ENCODE measurements around the gene RPS6KA1. TPM values are rescaled to one million over a fixed set of nuclear protein-coding genes. Genes with fewer than 3 reads are reported as not detected.
A peak's percentile ranks its signal among the peaks of the same experiment; 100 is the strongest.

The RPS6KA1 gene
- total and polyA plus RNA-seq, 9 of the 15 experiments (the other 6 are each of a cell fraction or from before 2014, with no cell fraction given) = 2.4 to 61.0 (median 35.5) TPM

GRCh38 chr1:26581287-26581651, 51.7 kb downstream of the RPS6KA1 start:
- ChIA-PET POLR2A (interaction anchor here (0.7 kb wide), 1 partner anchor 378 kb away, joined by 3 read pairs; no protein-coding TSS in a partner anchor), CTCF (ENCODE audit: low intra/inter-chr PET ratio) (no interaction called here)
- FAIRE-seq (no peak), DNase-seq (ENCODE audit: extremely low read depth in 1 of 4, low spot score in 3 of 4) (no peak), ATAC-seq (peak; percentile 8; the same call in 1 of the 3 replicates)
- H3K27me3 ChIP-seq (ENCODE audit: control insufficient read depth in 2 of 2, insufficient read depth in 2 of 2, low read length in 2 of 2) = no peaks in the 10 kb centered on the region
- H3K27ac ChIP-seq (ENCODE audit: extremely low read depth, low read depth, low read length) = no peak overlapping the region
- no peaks in the 10 kb centered on the region for H3K79me2 ChIP-seq (ENCODE audit: control insufficient read depth, insufficient read depth, low read length)
- WGBS (ENCODE audit: insufficient coverage, low coverage, missing lambda C conversion rate) = 41% methylated on average over 7 of the region's 7 CpGs
- H3K36me3 ChIP-seq (ENCODE audit: control insufficient read depth, insufficient read depth, low read length) = no peaks in the 10 kb centered on the region
- no peak overlapping the region for H3K4me3 ChIP-seq
- no peaks in the 10 kb centered on the region for H3K9me3 ChIP-seq (replicated peaks; ENCODE audit: control insufficient read depth, insufficient read depth, low read depth, low read length)
- H3K4me1 ChIP-seq (replicated peaks in 1 of 2; ENCODE audit: control insufficient read depth in 2 of 2, insufficient read depth in 2 of 2, low read length in 2 of 2) = peaks cover 0 to 7% of the 10 kb centered on the region in 2 experiments; a peak in 1 of 5 replicates
- TF ChIP-seq SIX5 (IDR thresholded peaks at IDR 0.05; ENCODE audit: borderline replicate concordance in 1 of 2, insufficient read depth in 1 of 2, low read depth in 1 of 2, low read length in 2 of 2) (no peak), MCM7 (IDR thresholded peaks at IDR 0.05) (no peak), USF1 (CRISPR knock-in tag; IDR thresholded peaks at IDR 0.05) (peak; percentile 28; the same call in 1 of the 2 replicates), MEIS2 (IDR thresholded peaks at IDR 0.05; ENCODE audit: partially characterized antibody) (peak; percentile 10), IRF2 (CRISPR knock-in tag; IDR thresholded peaks at IDR 0.05) (no peak)
- intact Hi-C loops (cut with micrococcal nuclease) = loop anchor here (5.0 kb wide), 1 partner anchor 79 kb away; no protein-coding TSS in a partner anchor
- H3K4me2 ChIP-seq (ENCODE audit: insufficient read depth, low read length) = no peak overlapping the region
- in situ Hi-C loops (cut with MboI) = no loop called here
- no peaks in the 10 kb centered on the region for H3K9me1 ChIP-seq (ENCODE audit: control insufficient read depth, insufficient read depth, low read length)
- H2AFZ ChIP-seq (ENCODE audit: low read depth, low read length) = peak overlapping the region; percentile 48
- no peaks in the 10 kb centered on the region for H4K20me1 ChIP-seq (replicated peaks; ENCODE audit: control insufficient read depth, insufficient read depth, low read length)
- H3K9ac ChIP-seq (ENCODE audit: insufficient read depth in 1 of 2, low read depth in 2 of 2, low read length in 2 of 2) = peak overlapping the region in 1 of 2 experiments; percentile 38; a peak in 2 of 4 replicates
- no TSS peak for BruUV-seq (replicated peaks)
